Amniotic epithelial cell (primary cell): ENCODE measurements around the gene DIPK1C.
"Not testable (repeated sequence)": the region's sequence is repeated elsewhere in the genome, so short reads cannot be mapped to it uniquely, and the experiment has no call there.

Experiments used
- DNase-seq: peaks from one replicate; pipeline ENCODE4 v3.0.0-alpha.2; 2010; ENCODE audit warnings: low read depth

DIPK1C gene

GRCh38 chr18:74457043-74457724, at the start of gene DIPK1C:
DIPK1C (minus strand) TSS chr18:74457308; CDS start chr18:74457259, 49 bp downstream.
- no peak for DNase-seq

GRCh38 chr18:74506448-74507084, 49.5 kb upstream of the DIPK1C start:
- no peak for DNase-seq

- no peak for DNase-seq
These were observed 48.7 kb upstream of the DIPK1C start for GRCh38 chr18:74505776-74506175.

DNA sequence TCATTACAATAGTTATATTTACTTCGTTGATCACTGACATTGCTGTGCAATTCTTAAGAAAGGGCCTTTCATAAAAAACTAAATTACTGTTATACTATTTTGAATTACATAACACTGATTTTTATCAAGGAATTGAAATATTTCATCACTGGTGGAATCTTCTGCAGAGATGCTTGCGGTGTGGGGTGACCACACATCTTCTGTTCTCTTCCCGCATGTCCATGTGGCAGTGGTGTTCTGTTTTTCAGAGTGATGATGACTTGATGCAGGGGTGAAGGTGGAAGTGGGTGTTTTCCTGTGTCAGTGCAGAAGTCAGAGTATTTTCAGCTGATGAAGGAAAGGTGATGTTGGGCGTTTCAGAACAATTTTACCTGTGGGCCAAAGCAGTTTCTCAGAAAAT, 46.0 kb upstream of the DIPK1C start:
- DNase-seq: peak; percentile 34

- no peak for DNase-seq
These were observed 44.3 kb upstream of the DIPK1C start for GRCh38 chr18:74501386-74501785.

- DNase-seq: not testable (repeated sequence)
These were observed 43.7 kb upstream of the DIPK1C start for GRCh38 chr18:74500774-74501173.

- DNase-seq: no peak
These were observed 43.3 kb upstream of the DIPK1C start for GRCh38 chr18:74500372-74500771.

GRCh38 chr18:74499633-74500032, 42.5 kb upstream of the DIPK1C start:
- DNase-seq: peak; percentile 40

DNA sequence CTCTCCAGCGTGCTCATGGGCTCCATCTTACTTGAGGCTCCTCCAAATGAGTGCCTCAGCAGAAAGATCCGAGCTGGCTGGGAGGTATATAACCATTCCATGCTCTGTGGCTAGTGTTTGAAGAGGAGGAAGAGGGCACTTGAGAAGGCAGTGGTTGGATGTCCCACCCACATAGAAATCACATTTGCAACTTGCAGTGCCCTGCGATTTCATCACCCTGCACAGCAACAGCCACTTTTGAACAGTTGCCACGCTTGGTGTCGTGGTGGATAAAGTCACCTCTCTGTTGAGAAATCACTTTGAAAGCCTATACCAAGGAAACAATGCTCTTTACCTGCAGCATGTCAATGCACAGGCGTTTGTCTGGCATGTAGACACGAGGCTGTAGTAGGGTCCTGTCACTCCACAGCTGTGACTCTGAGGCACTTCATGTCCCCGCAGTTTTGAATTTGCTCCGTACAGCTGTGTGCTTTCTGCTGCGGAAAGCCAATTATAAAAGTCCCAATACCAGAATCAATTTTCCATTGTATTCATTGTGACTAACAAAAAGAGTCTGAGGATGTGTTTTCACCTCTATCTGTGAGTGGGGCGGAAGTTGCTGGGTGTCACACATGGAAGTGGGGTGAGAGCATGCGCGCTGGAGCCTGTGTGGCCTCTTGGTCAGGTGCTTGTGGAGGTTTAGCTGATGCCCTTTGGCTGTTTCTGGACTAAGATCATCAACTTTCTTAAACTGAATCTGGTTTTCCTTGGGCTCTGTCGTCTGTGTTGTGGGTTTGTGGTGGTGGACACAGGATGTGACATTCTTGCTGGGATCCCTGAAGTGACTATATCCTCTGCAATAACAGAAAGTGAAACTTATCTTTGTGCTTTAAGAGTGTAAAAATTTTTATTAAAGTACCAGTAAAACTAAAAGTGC, 41.9 kb upstream of the DIPK1C start:
- no peak for DNase-seq

DNA sequence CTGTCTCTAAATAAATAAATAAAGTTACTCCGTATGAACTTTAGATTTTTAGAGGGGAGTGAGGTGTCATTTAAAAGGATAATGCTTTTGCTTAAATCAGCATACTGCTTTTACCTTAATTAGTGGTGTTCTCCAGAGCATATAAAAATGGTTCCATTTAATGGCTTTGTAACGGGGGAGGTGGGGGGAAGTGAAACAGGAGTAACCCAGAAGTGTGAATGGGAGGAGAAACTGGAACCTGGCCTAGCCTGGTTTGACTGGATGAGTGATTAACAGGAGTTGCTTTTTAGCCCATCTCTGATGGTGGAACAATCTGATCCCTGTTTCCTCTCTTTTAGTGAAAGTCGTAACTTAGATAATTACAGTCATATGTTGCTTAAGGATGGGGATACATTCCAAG, 40.7 kb upstream of the DIPK1C start:
- no peak for DNase-seq

DNA sequence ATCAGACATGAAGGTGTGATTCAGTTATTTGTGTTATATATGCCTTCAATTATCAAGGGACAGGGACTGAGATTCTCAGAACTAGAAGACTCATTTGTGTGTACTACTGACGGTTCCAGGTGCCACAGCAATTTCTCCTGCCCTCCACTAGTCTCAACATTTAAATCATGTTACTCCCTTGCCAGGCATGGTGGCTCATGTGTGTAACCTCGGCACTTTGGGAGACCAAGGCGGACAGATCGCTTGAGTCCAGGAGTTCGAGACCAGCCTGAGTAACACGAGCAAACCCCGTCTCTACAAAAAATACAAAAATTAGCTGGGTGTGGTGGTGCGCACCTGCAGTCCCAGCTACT, 40.2 kb upstream of the DIPK1C start:
- no peak for DNase-seq

GRCh38 chr18:74496508-74497323, 39.6 kb upstream of the DIPK1C start:
- peak; percentile 54 for DNase-seq

- DNase-seq: peak; percentile 98
These were observed 38.7 kb upstream of the DIPK1C start, which contains the start of gene CNDP2 for GRCh38 chr18:74495581-74496507. CNDP2 (plus strand) TSS chr18:74496363; CDS start chr18:74499974, 3,611 bp downstream.

DNA sequence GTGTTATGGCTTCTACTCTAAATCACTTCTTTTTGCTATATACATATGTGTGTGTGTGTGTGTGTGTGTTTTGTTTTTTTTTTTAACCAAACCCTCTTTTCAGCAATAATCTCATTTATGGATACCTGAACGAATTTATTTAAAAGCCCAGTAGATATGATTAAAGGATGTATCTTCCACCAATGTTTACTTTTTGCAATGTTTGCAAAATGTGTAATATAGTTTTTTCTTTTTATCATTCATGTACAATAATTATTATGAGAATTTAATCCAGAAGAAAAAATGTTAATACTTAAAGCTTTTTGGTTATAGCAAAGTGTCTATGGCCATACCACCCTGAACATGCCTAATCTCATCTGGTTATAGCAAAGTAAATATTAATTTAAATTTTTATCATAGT, 37.4 kb upstream of the DIPK1C start:
- DNase-seq: no peak

DNA sequence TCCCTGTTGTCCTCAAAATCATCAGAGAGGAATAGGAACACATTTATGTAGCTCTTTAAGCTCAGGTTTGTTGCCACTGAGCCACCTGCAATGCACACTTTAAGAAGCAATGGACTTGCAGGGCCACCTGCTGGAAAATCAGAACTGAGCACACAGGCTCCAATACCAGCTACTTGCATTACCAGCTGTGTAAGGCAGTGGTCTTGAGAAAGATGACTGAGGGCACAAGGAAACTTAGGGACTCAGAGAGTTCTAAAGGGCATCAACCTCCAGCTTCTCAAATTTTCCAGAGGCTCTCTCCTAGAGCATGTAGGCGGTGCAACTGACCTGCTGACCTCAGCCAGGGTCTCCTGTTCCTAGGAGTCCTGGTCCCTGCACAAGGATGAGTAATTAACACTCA, 36.6 kb upstream of the DIPK1C start:
- peak; percentile 62 for DNase-seq

DNA sequence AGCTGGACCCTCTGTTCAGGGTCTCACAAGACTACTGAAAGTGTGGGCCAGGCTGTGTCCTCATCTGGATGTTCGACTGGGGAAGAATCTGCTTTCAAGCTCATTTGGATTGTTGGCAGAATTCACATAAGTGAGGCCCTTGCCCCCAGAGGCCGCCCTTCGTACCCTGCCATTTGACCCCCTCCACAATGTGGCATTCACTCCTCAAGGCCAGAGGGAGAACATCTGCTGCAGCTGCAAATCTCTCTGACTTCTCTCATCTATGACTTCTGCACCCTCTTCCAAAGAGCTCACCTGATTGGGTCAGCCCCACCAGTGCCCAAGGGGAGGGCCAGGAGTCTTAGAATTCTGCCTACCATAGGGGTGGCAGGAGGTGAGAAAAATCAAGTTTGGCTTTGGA, 35.2 kb upstream of the DIPK1C start:
- DNase-seq: no peak

- DNase-seq: peak; percentile 36
These were observed 32.6 kb upstream of the DIPK1C start for GRCh38 chr18:74489676-74490075.

DNA sequence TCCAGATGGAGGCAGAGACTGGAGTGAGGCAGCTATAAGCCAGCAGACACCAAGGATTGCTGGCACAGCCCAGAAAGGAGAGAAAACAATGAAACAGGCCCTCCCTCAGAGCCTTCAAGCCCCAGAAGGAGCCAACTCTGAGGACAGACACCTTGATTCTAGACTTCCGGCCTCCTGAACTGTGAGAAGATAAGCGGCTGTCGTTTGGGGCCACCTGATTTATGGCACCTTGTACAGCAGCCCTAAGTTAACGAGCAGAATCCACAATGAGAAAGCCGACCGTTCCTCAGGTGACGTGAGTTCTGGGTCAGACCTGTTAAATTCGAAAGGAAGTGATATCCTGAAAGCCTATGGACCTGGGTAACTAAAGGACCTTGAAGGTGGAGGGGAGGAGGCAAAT, 31.8 kb upstream of the DIPK1C start:
- no peak for DNase-seq

DNA sequence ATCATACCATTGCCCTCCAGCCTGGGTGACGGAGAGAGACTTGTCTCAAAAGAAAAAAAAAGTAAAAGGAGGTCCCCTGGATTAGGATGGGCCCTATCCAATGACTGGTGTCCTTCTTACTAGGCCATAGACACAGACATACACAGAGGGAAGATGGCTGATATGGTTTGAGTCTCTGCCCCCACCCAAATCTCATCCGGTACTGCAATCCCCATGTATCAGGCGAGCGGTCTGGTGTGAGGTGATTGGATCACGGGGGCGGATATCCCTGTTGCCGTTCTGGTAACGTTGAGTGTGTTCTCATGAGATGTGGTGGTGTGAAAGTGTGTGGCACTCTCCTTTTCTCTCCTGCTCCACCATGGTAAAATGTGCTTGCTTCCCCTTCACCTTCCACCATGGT, 31.2 kb upstream of the DIPK1C start:
- no peak for DNase-seq

- no peak for DNase-seq
These were observed 29.2 kb upstream of the DIPK1C start for GRCh38 chr18:74486119-74486849.
